Amniotic stem cell (primary cell): ENCODE results near the gene ANKFY1.
"Not testable (repeated sequence)": the region's sequence is repeated elsewhere in the genome, so short reads cannot be mapped to it uniquely, and the experiment has no call there.

Experiments used
- DNase-seq: peaks from one replicate; lab custom pipeline; 2025; lab: John Stamatoyannopoulos, UW

ANKFY1 gene

DNA sequence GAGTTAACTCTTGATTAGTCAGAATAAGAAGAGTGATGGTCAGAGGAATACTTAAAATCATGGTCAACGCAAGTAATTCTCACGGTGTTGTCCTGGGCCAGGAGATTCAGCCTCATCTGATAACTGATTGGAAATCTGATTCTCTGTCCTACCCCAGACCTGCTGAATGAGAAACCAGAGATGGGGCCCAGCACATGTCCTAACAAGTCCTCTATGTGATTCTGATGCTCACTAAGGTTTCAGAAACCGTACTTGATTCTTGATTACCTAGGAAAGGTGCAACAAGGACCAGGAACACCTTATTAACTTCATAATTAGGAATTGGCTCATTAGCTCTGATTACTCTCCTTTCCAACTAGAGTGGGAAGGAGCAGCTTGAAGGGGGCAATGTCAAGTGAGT is 44.5 kb downstream of the ANKFY1 start:
- DNase-seq = no peak

DNA sequence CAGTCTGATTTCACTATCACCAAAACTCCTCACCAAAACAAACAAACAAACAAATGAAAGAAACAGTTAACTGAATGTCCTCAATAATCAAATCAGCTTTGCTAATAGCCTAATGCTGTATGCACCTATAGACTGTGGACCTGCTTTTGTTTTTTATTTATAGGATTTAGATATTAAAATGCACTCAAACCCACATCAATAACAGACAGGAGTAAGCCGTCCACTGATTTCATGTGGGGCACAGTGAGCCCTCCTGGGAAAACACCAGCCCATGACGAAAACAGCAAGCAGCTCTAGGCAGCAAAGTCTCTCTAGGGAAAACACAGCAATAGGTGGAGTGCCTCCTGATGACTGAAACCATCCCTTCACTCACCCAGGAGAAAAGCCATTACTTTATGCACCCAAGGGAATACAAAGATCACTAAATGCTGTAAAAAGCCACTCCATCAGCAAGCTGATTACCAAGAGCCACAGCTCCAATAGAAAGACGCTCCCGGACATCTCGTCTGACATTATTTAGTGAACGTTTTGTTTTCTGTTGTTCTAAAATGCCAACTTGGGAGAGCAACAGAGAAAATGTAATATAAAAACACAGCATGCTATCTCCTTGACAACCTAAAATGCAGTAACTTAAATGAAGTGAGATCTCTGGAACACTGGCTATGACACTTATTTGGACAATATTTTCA is 47.8 kb downstream of the ANKFY1 start:
- no peak for DNase-seq

DNA sequence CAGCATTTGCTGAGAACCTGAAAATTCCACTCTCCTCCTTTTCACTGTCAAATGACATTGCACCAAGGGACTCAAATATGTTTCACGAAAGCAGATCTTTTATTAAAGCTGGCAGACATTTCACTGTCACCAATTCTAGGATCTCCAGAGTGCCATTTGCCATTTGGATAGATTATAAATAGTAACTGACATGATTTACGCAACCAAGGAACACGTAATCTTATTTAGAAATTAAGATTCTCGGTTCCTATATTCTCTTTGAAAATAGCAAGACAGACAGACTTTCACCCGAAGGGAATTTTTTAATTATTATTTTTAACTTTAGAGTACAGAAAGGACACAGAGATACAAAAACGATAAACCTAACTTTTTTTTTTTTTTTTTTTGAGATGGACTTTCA is 49.6 kb downstream of the ANKFY1 start:
- no peak for DNase-seq

DNA sequence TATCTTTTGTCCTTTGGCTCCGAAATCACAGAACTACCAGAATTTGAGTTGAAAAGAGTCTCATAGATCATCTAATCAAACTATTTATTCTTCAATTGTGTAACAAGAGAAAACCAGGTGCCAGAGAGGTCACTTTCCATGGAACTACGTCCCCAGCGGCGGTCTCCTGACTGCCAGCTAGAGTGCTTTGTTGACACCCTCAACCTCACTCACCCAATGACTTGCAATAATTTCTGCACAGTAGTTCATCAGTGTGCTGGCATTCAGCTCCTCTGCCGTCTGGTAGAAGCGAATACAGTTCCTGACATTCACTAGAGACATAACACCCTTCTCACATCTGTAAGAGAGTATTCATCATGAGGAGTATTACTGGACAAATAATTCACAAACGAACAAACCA is 54.2 kb downstream of the ANKFY1 start:
- DNase-seq = no peak

DNA sequence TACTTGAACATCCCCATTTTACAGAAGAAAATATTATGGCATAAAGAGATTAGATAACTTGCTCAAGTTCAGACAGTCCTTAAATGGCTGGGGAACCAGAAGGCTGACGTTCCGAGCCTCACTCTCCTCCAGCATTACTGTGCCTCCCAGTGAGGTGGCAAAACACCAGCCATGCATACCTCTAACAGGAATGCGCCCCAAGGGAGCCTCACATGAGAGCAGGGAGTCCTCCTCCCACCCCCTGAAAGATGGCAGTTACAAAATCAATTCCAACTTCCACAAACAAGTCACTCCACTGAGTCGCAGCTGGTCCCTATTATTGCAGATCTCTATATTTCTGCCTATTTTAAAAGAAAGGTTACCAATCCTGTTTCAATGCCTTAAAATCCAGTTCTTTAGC is 55.5 kb downstream of the ANKFY1 start:
- no peak for DNase-seq

DNA sequence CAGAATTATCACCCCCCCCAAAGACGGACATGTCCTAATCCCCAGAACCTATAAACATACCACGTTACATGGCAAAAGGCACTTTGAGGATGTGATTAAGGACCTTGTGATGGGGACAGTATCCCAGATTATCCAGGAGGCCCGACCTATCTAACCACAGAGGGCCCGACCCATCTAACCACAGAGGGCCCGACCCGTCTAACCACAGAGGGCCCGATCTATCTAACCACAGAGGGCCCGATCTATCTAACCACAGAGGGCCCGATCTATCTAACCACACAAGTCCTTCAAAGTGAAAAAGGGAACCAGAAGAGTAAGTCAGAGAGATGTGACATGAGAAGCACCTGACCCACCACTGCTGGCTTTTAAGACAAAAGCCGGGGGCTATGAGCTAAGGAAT is 56.8 kb downstream of the ANKFY1 start:
- no peak for DNase-seq

DNA sequence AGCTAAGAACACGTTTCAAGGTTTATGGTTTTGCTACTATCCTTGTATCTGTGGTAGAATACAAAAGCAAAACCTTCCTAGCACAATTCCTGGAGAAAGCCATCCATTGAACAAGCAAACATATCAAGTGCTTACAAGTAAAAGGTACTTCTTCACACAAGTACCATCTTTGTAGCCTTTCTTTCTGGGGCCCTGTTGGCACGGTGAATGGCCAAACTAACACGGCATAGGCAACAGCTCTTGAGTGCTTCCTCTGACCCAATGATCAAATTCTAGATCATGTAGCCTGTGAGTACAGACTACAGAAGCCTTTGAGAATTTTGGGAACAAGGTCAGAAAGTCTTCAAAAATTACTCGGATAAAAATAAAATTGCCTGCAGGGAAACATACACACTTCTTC is 57.9 kb downstream of the ANKFY1 start:
- DNase-seq = no peak

DNA sequence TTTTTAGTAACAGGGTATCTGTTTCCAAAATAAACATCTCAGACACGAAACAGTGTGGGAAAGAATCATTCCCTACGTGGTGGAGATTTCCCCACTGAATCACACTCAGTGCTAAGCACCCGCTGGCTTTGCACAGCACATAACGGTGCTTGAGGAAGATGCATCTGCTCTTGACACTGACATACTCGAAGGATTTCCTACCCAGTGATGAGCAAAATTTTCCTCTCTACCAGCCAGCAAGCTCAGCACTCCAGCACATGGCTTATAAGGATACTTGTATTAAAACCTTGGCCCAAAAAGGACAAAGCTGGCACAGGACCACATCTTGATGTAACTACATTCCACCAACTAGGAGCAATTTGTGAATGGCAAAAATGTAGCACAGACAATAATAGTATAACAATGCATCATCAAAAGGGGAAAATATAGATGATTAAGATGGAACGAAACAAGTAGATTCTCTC is 59.0 kb downstream of the ANKFY1 start:
- peak; percentile 97 for DNase-seq

DNA sequence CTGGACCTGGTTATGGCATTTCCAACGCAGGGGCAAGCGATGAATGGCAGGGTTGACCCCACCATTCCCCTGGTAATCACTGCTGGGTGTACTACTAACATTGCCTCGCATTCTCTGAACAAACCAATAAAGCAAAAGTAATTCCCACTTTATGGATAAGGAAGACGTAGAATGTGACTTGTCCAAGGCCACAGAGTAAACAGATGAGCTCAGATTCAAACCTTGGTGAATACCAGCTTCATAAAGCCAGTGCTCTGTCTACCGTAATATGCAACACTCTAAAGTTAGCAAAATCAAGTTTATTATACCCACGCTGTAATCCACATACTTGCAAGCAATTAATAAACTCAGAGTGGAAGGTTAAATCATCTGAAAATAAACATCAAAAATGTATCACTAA is 59.6 kb downstream of the ANKFY1 start:
- DNase-seq = no peak

DNA sequence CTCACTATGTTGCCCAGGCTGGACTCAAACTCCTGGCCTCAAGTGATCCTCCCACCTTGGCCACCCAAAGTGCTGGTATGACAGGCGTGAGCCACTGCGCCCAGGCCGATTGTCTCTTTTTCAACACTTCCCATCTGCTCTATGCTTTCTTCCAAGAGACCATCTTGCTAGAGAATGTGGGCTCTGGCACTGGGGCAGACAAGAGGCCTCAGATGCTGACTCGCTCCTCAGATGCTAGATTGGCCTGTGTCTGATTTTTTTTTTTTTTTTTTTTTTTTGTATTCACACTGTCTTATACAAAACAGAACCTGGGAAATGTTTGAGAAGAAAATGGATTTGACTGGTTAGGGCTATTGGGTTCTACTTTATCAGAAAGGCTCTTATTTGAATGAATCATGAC is 62.6 kb downstream of the ANKFY1 start:
- DNase-seq = no peak

DNA sequence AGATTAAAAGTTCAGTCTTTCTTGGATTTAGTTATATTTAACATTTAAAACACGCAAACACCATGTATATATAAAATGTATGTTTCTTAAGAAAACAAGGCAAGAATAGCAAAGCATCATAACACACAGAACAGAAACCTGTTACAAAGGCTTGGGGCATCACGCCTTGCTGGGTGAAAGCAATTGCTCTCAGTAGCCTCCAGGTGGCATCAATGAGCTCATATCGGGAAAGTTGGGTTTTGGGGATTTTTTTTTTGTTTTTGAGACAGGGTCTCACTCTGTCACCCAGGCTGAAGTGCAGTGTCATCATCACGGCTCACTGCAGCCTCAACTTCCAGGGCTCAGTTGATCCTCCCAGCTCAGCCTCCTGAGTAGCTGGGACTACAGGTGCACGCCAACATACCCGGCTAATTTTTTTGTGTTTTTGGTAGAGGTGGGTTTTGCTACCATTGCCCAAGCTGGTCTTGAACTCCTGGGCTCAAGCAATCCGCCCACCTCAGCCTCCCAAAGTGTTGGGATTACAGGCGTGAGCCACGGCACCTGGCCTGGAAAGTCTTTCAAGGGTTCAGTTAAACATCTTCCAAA is 63.9 kb downstream of the ANKFY1 start:
- DNase-seq = peak; percentile 19

DNA sequence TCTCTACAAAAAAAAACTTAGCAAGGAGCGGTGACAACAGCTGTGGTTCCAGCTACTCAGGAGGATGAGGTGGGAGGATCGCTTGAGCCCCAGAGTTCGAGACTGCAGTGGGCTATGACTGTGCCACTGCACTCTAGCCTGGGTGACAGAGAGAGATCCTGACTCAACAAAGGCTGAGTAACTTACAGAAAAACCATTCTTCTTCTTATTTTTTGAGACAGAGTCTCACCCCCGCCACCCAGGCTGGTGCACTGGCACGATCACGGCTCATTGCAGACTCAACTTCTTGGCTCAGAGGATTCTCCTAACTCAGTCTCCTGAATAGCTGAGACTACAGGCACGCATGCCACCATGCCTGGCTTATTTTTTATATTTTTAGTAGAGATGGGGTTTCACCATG is 64.8 kb downstream of the ANKFY1 start:
- DNase-seq = no peak

DNA sequence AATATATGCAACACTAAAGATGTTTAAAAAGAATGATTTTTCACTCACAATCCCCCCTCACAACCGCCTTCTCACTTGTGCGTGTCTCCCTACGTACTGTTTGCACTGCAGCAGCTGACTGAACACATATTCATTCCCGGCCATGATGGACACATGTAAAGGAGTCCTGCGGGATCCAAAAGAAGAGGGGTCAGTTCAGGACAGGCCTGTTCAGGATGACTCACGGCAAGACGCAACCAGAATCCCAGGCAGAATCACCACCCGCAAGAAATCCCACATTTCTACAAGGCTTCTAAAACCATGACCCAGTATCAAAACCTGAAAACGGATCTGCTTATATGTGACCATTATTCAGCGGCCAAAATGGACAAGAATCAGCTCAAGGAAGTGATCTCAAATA is 68.5 kb downstream of the ANKFY1 start:
- no peak for DNase-seq

DNA sequence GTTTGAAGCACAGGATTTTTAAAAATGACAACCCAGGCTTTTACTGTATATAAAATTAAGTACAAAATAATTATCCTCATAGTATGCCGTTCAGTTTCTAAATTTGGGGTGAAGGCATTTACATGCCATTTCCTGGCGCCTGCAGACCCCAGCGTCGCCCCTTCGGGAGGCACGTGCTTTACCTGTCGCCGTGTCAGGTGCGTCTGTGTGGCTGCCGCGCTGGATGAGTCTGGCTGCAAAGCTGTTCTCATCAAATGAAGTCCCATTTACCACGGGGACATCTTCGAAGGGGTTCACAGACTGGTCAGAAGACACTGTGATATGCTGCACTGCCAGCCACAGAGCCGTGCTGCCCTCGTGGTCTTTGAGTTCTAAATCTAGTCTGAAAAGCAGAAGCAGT is 69.0 kb downstream of the ANKFY1 start:
- DNase-seq = no peak

DNA sequence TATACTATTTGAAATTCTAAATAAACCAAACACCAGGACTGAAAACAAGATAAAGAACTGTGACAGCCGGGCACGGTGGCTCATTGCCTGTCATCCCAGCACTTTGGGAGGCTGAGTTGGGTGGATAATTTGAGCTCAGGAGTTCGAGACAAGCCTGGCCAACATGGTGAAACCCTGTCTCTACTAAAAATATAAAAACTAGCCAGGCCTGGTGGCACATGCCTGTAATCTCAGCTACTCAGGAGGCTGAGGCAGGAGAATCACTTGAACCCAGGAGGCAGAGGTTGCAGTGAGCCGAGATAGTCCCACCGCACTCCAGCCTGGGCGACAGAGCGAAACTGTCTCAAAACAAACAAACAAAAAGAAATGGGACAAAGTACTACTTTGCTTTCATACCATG is 73.0 kb downstream of the ANKFY1 start:
- not testable (repeated sequence) for DNase-seq

DNA sequence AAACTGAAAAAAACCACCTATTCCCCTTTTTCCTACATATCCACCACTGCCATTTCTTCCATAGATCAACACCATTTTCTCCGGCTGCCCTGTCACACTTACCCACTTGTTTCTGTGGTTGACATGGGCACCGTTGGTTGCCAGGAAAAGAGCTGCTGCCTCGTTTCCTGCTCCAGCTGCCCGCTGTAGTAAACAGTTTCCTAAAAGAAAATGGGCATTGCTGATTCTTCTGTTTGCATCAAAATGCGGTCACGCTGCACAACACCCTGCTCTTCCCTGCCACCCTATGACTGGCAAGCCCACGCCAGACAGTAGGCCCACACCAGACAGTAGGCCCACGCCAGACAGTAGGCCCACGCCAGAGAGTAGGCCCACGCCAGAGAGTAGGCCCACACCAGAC is 74.5 kb downstream of the ANKFY1 start:
- no peak for DNase-seq

DNA sequence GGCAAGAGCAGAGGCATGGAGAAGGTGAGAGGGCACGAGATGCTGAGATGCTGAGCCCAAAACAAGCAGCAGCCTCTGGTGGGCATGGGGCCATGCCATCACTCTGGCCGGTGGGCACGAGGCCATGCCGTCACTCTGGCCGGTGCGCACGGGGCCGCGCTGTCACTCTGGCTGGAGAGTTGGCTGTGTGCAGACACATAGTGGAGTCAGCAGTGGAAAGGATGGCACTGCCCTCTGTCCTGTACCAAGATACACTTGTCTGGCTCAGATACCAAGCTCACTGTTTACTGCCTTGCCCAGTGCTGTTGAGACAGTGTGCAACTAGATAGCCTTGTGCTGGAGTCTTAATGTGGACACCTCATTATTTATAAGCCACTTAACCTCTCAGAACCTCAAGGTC is 75.7 kb downstream of the ANKFY1 start:
- DNase-seq = no peak

DNA sequence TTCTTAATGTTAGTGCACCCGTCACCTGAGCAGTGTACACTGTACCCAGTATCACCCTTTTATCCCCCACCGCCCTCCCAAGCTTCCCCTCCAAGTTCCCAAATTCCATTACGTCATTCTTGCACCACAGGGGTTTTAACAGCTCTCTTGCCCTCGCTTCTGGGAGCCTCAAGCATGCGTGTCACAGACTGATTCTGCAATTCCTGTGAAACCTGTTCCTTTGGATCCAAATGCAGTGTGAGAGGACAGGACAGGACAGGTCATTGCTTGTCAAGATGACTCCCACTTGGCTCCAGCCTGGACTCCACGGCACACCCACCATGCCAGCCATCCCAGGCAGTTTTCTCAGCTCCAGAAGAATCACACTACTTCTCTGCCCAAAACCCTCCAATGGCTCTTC is 76.7 kb downstream of the ANKFY1 start:
- DNase-seq = no peak

DNA sequence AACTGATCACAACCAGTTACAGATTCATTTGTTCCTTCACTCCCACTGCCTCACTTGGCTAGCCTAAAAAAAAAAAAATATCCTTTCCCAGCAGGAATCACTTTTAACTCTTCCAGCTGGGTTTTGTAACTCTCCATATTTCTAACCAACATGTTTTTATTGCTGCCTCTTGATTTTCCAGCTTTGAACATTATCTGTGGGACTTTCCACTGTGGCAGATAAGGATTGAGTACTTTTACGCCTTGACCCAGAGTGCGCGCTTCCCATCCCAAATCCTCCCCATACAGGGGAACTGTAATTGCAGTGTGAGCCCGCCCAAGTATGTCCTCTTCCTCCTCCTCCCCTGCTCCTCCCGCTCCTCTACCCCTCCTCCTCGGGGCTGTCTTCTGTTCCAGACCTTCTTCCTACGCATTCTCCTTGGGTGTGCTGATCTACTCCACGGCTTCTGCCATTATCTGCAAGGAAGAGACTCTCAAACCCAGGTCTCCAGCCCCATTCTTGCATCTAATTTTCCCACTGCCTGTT is 77.4 kb downstream of the ANKFY1 start:
- no peak for DNase-seq

DNA sequence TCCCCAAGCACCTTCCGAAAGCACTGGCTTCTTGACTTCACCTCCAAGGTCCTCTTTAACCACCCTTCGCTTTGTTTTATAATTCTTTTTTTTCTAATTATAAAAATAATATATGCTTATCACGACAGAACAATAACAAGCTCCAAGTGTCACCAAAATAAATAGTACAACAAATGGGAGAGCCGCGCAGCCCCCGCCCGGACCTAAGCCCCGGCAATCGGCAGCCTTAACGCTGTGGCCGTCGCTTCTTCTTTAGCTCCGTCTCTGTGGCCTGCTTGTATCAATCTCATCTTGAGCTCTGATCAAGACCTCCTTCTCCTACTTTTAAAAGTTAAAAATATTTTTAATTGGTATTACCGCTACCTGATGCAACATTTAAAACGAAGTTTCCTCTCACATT is 78.1 kb downstream of the ANKFY1 start:
- DNase-seq = no peak

DNA sequence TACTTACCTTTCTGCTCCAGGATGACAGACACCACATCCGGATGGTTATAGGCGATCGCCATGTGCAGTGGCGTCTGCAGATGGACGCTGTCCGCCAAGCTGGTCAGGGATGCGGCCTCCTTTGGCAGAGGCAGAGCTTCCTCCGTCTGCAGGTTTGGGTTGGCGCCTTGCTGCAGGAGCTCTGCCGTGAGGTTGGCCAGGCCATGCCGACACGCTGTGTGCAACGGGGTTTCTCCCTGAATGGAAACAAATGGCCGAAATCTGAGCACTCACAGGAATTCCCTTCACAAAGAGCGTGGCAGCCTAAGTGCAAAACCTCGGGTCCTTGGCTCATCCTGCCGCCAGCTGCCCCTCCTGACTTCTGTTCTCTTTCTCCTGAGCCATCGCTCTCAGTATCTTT is 79.0 kb downstream of the ANKFY1 start:
- DNase-seq = no peak

DNA sequence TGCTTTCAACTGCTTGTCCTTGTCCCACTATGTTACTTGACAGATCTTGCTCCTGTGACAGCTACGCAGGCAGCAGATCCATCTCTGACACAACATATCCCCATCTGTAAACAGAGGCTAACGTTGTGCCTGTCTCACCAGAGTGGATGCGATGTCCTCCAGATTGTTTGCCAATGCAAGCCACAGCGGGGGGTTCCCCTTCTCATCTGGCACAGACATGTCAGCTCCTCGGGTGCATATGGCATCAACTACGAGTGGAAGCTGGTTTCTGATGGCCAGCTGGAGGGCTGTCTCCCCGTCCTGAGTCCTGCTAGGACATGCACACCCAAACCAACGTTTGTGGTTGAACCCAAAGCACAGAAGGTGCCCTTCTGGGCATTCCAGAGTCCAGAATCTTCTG is 81.7 kb downstream of the ANKFY1 start:
- no peak for DNase-seq

DNA sequence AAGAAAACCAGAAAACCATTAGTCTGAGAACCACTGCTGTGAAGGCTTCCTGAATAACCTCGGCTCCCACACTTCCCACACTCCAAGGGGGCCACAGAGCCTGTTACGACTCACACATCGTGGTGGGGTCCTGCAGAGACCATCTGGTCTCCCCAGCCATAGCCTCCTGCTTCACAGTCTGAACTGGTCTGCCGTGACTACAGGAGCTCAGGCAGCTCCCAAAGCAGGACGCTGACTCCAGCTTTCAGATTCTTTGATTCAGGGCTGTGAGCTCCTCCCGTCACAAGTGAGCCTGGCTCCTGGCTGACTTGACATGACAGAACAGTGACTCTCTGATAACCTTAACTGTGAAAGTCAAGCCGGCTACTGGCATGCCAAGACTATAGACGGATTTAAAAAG is 83.0 kb downstream of the ANKFY1 start:
- no peak for DNase-seq

DNA sequence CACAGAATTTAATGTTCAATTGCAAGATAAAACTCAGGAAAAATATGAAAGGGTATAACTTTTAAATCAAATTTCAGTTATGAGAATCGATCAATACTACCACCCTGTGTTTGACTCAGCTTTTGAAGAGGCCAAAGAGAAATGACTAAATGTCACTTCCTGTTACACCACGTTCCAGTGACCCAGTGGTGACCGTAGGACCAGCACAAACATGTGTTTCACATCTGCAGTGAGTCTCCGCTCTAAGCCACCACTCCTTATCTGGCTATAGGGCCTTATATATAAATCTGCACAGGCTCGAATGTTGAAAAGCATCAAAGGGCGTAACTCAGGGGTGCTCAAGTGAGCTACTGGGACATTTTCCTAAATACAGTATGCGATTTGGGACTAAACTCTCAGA is 84.7 kb downstream of the ANKFY1 start:
- DNase-seq = no peak
